ENCODE measurements around the gene PHOSPHO1.
"Not testable (repeated sequence)": the region's sequence is repeated elsewhere in the genome, so short reads cannot be mapped to it uniquely, and the experiment has no call there.

PHOSPHO1 gene

GRCh38 chr17:49230636-49231562, at the start of gene PHOSPHO1:
Gene PHOSPHO1 (minus strand): TSS chr17:49230787. CDS start chr17:49226691, 4,096 bp downstream.
- intact Hi-C loops (cut with DNase I): no loop called here
- peak; percentile 75 to 98 (median 89) for DNase-seq

DNA sequence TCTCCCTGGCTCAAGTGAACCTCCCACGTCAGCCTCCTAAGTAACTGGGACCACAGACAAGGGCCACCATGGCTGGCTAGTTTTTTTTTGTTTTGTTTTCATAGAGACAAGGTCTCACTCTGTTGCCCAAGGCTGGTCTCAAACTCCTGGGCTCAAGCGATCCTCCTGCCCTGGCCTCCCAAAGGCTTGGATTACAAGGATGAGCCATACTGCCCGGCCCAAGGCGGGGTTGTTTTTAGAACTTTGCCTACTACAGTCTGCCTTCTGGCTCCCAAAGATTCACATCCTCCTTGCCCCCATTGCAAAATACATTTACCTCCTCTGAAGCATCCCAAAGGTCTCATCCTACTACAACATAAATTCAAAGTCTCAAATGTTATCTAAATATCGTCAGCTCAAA, 49.5 kb upstream of the PHOSPHO1 start:
- intact Hi-C loops (cut with DNase I): no loop called here
- DNase-seq: no peak

GRCh38 chr17:49279263-49280015, 48.9 kb upstream of the PHOSPHO1 start:
- DNase-seq; intact Hi-C loops (cut with DNase I): not testable (repeated sequence)

GRCh38 chr17:49278076-49278475, 47.5 kb upstream of the PHOSPHO1 start:
- no peak for DNase-seq
- intact Hi-C loops (cut with DNase I): no loop called here

DNA sequence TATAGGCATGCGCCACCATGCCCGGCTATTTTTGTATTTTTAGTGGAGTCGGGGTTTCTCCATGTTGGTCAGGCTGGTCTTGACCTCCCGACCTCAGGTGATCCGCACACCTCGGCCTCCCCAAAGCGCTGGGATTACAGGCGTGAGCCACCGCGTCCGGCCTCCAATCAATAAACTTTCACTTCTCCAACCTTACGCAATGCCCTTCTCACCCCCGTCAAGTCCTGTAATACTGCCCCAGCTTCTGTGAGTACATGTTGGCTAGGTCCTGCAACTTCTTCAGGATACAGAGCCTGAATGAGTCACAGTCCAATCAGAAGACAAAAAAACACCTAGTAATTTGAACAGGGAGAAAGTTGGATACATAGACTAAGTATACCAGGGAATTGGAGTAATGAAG, 47.1 kb upstream of the PHOSPHO1 start:
- intact Hi-C loops (cut with DNase I): no loop called here
- DNase-seq: no peak

GRCh38 chr17:49275981-49276380, 45.4 kb upstream of the PHOSPHO1 start:
- intact Hi-C loops (cut with DNase I); DNase-seq: not testable (repeated sequence)

GRCh38 chr17:49269356-49269755, 38.8 kb upstream of the PHOSPHO1 start:
- intact Hi-C loops (cut with DNase I): no loop called here
- DNase-seq: peak in 3 of 10 donors; percentile 11 to 21 (median 19)

DNA sequence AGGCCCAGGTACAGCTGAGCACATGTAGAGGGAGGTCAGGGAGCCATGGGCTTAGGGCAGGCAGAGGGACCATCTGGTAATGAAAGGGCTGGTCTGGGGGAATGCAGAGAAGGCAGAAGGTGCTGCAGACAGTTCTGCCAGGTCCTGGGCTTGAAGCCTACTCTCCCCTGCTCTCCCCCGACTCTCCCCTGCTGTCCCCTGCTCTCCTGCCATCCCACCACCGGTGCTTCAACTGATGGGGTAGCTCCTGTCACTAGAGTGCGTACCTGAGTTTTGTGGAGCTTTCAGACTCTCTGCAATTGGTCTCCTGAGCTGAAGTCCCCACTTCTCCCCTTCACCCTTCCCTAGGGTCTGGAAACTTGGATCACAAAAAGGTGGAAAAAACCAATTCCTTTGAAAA, 37.3 kb upstream of the PHOSPHO1 start:
- intact Hi-C loops (cut with DNase I): no loop called here
- no peak for DNase-seq

GRCh38 chr17:49266233-49266632, 35.6 kb upstream of the PHOSPHO1 start:
- DNase-seq: no peak
- intact Hi-C loops (cut with DNase I): no loop called here

DNA sequence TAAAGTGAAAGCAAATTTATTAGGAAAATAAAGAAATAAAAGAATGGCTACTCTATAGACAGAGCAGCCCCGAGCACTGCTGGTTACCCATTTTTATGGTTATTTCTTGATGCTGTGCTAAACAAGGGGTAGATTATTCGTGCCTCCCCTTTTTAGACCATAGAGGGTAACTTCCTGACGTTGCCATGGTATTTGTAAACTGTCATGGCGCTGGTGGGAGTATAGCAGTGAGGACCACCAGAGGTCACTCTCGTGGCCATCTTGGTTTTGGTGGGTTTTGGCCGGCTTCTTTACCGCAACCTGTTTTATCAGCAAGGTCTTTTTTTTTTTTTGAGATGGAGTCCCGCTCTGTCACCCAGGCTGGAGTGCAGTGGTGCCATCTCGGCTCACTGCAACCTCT, 31.0 kb upstream of the PHOSPHO1 start:
- DNase-seq; intact Hi-C loops (cut with DNase I): not testable (repeated sequence)

DNA sequence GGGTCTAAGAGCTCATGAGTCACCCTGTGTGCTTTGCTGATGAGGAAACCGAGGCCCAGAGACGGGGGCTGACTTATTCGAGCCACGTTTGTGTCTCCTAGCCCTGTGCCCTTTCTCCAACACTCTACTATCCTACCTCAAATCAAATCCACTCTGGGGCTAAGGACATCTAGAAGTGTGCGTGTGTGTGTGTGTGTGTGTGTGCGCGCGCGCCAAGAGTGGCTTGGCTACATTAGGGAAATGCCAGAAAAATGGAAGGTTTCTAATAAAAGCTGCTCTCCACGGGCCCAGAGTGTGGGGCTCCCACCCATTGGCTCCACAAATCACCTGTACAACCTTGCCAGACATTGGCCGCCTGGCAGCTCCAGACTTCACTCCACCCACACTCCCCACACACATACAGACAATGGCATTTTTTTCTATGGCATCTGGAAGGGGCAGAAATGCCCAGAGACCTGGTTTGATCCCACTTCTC, 30.3 kb upstream of the PHOSPHO1 start:
- intact Hi-C loops (cut with DNase I): no loop called here
- DNase-seq: peak in 1 of 10 donors; percentile 47

- DNase-seq: peak in 8 of 10 donors; percentile 8 to 87 (median 31)
- intact Hi-C loops (cut with DNase I): no loop called here
These were observed 29.6 kb upstream of the PHOSPHO1 start for GRCh38 chr17:49260011-49260816.

DNA sequence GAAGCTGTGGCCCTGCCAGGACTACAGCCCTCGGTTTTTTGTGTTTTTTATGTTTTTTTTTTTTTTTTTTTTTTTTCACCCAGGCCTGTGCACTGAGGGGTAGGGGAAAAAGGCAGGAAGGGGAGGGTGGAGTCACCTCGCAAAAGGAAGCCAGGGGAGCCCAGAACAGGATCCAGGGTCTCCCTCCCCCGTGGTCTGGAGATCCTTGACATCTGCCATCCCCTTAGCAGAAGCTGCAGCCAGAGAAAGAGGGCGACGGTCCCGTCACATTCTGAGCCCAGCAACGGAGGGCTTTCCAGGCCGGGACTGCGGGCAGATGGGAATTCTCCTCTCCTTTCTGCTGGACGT, 29.1 kb upstream of the PHOSPHO1 start:
- DNase-seq: no peak
- intact Hi-C loops (cut with DNase I): no loop called here

GRCh38 chr17:49258394-49258793, 27.8 kb upstream of the PHOSPHO1 start:
- DNase-seq: no peak
- intact Hi-C loops (cut with DNase I): no loop called here

GRCh38 chr17:49255125-49255524, 24.5 kb upstream of the PHOSPHO1 start:
- intact Hi-C loops (cut with DNase I): no loop called here
- DNase-seq: no peak

- no peak for DNase-seq
- intact Hi-C loops (cut with DNase I): no loop called here
These were observed 23.5 kb upstream of the PHOSPHO1 start for GRCh38 chr17:49254066-49254465.

- no peak for DNase-seq
These were observed 21.6 kb upstream of the PHOSPHO1 start for GRCh38 chr17:49252148-49252695.

GRCh38 chr17:49249890-49250522, 19.4 kb upstream of the PHOSPHO1 start:
- intact Hi-C loops (cut with DNase I): no loop called here
- no peak for DNase-seq

More at GRCh38 chr17:49252148-49252695, 21.6 kb upstream of the PHOSPHO1 start:
- intact Hi-C loops (cut with DNase I): no loop called here

DNA sequence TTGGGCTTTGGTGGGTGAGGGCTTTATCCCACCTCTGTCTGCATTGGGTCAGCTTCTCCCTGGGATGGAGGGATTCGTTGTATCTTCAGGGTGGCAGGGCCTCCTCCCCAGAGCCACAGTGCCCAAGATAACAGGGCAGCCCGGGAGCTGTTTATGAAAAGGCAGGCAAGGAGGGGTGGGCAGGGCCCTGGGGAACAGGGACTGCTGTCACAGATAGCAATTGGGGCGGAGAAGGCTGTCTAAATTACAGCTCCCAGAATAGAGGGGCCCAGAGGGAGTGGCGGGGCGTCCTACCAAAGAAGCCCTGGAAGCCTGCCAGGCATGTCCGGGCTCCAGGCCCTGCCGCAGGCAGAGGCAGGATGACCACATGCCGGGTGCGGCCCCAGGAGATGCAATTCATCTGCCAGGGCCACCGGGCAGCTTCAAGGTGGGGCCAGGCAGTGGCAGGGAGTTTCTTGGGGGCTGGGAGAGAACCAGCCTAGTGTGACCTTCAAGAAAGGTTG, 18.8 kb upstream of the PHOSPHO1 start:
- intact Hi-C loops (cut with DNase I): no loop called here
- DNase-seq: peak in 1 of 10 donors; percentile 37

DNA sequence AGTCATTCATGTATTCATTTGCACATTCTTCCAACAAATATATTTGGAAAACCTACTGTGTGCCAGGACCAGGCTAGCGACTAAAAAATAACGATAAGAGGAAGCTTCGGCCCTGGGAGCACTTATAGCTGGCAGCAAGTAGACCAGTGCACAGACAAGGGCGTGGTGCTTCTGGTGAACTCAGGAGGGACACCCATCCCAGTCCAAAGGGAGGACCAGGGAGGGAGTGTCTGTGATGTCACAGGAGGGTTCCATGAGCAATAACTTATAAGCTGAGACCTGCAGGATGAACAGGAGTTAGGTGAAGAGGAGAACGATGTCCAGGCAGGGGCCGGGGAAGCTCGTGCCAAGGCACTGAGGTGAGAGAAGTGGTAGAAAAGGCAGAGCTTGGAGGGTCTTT, 17.4 kb upstream of the PHOSPHO1 start:
- intact Hi-C loops (cut with DNase I): no loop called here
- DNase-seq: no peak
